Activated CD4-positive, alpha-beta T cell treated with anti-CD3 and anti-CD28 coated beads, Interleukin-2, amount 10 ng/mL, durations not matched to agents 24 days and 14 days (primary cell): Measurements from ENCODE around the gene CDC42EP3. TPM values are rescaled to one million over a fixed set of nuclear protein-coding genes. Genes with fewer than 3 reads are reported as not detected.

Source experiments
- DNase-seq: peaks from one replicate; pipeline ENCODE4 v3.0.0; 2022
- H3K27ac Mint-ChIP-seq: one replicate; pipeline ENCODE4 v1.8.0; 2022; ENCODE audit warnings: mild to moderate bottlenecking, mixed read lengths
- H3K27me3 Mint-ChIP-seq: one replicate; pipeline ENCODE4 v1.8.0; 2022; ENCODE audit warnings: mixed read lengths
- H3K36me3 Mint-ChIP-seq: one replicate; pipeline ENCODE4 v1.8.0; 2022; ENCODE audit warnings: low read depth, mild to moderate bottlenecking, mixed read lengths
- H3K4me1 Mint-ChIP-seq: one replicate; pipeline ENCODE4 v1.8.0; 2021; ENCODE audit warnings: mixed read lengths
- H3K4me3 Mint-ChIP-seq: one replicate; pipeline ENCODE4 v1.8.0; 2022; ENCODE audit warnings: mild to moderate bottlenecking, moderate library complexity, mixed read lengths
- H3K9me3 Mint-ChIP-seq: one replicate; pipeline ENCODE4 v1.8.0; 2021; ENCODE audit warnings: mixed read lengths
- intact Hi-C: fragments of 100-400 bp; cut with micrococcal nuclease; formaldehyde crosslinking; loops from one replicate; pipeline ENCODE4 v1.15.1; 2023
- total RNA-seq: library from RNA; stranded (reverse); gene quantifications from 2 replicates; pipeline ENCODE4 v1.2.3, GENCODE V29; 2022

Gene CDC42EP3
- 10.9 and 12.8 TPM in 2 replicates for total RNA-seq

GRCh38 chr2:37671009-37671815 is at the start of gene CDC42EP3:
Gene CDC42EP3, minus strand, starts transcription at chr2:37671642. Its CDS starts 25,055 bp downstream, at chr2:37646587.
- peak within 1 kb of the TSS; percentile 88 for H3K4me3 Mint-ChIP-seq
- no peaks in the 10 kb centered on the region for H3K9me3 Mint-ChIP-seq
- peaks cover 5% of the 10 kb centered on the region for H3K27me3 Mint-ChIP-seq
- peak within 1 kb of the TSS; percentile 84 for H3K27ac Mint-ChIP-seq
- peaks cover 34% of the 10 kb centered on the region for H3K4me1 Mint-ChIP-seq
- peak; percentile 91 for DNase-seq
- H3K36me3 Mint-ChIP-seq = peaks cover 5% of the 10 kb centered on the region
- intact Hi-C loops = loop anchor here (5.0 kb wide), 2 partner anchors 41 to 201 kb away; no protein-coding TSS in a partner anchor

GRCh38 chr2:37721201-37721560 is 49.7 kb upstream of the CDC42EP3 start:
- Mint-ChIP-seq H3K9me3 (peaks cover 19% of the 10 kb centered on the region), H3K36me3 (no peaks in the 10 kb centered on the region), H3K4me1 (no peaks in the 10 kb centered on the region), H3K27ac (no peak overlapping the region), H3K4me3 (no peak overlapping the region), H3K27me3 (peaks cover 9% of the 10 kb centered on the region)
- no peak for DNase-seq
- intact Hi-C loops = no loop called here

GRCh38 chr2:37720533-37721200 is 49.2 kb upstream of the CDC42EP3 start:
- Mint-ChIP-seq H3K9me3 (peaks cover 18% of the 10 kb centered on the region), H3K36me3 (peaks cover 1% of the 10 kb centered on the region), H3K4me3 (no peak overlapping the region), H3K4me1 (no peaks in the 10 kb centered on the region), H3K27ac (no peak overlapping the region), H3K27me3 (peaks cover 9% of the 10 kb centered on the region)
- intact Hi-C loops = no loop called here
- DNase-seq = no peak

- Mint-ChIP-seq H3K36me3 (peaks cover 7% of the 10 kb centered on the region), H3K4me1 (peaks cover 2% of the 10 kb centered on the region), H3K27me3 (peaks cover 8% of the 10 kb centered on the region), H3K9me3 (peaks cover 17% of the 10 kb centered on the region), H3K27ac (no peak overlapping the region), H3K4me3 (no peak overlapping the region)
- DNase-seq = no peak
- intact Hi-C loops = loop anchor here (10.0 kb wide), 1 partner anchor 156 kb away; no protein-coding TSS in a partner anchor
Observed at GRCh38 chr2:37718515-37719161, 47.2 kb upstream of the CDC42EP3 start.

GRCh38 chr2:37713258-37713700 is 41.8 kb upstream of the CDC42EP3 start:
- Mint-ChIP-seq H3K4me3 (peak overlapping the region; percentile 23), H3K9me3 (peaks cover 12% of the 10 kb centered on the region), H3K27me3 (peaks cover 8% of the 10 kb centered on the region), H3K4me1 (peaks cover 32% of the 10 kb centered on the region), H3K36me3 (peaks cover 9% of the 10 kb centered on the region), H3K27ac (peak overlapping the region; percentile 29)
- intact Hi-C loops = loop anchor here (1.0 to 10.0 kb wide), 4 partner anchors 29 to 162 kb away; partner anchors contain the start of gene CDC42EP3
- peak; percentile 74 for DNase-seq

GRCh38 chr2:37711831-37712230 is 40.4 kb upstream of the CDC42EP3 start:
- Mint-ChIP-seq H3K27me3 (peaks cover 2% of the 10 kb centered on the region), H3K4me1 (peaks cover 40% of the 10 kb centered on the region), H3K4me3 (peak overlapping the region; percentile 1), H3K9me3 (peaks cover 5% of the 10 kb centered on the region), H3K36me3 (peaks cover 9% of the 10 kb centered on the region), H3K27ac (no peak overlapping the region)
- intact Hi-C loops = loop anchor here (5.0 to 10.0 kb wide), 3 partner anchors 40 to 163 kb away; partner anchors contain the start of gene CDC42EP3
- no peak for DNase-seq

GRCh38 chr2:37711308-37711731 is 39.9 kb upstream of the CDC42EP3 start:
- H3K4me3 Mint-ChIP-seq = peak overlapping the region; percentile 1
- intact Hi-C loops = loop anchor here (5.0 to 10.0 kb wide), 3 partner anchors 39 to 163 kb away; partner anchors contain the start of gene CDC42EP3
- H3K4me1 Mint-ChIP-seq = peaks cover 43% of the 10 kb centered on the region
- H3K27me3 Mint-ChIP-seq = peaks cover under 1% of the 10 kb centered on the region
- peaks cover 3% of the 10 kb centered on the region for H3K9me3 Mint-ChIP-seq
- peak; percentile 83 for DNase-seq
- H3K36me3 Mint-ChIP-seq = peaks cover 9% of the 10 kb centered on the region
- peak overlapping the region; percentile 14 for H3K27ac Mint-ChIP-seq

- H3K9me3 Mint-ChIP-seq = peaks cover 8% of the 10 kb centered on the region
- no peak overlapping the region for H3K4me3 Mint-ChIP-seq
- intact Hi-C loops = no loop called here
- DNase-seq = no peak
- H3K4me1 Mint-ChIP-seq = peaks cover 47% of the 10 kb centered on the region
- no peak overlapping the region for H3K27ac Mint-ChIP-seq
- H3K27me3 Mint-ChIP-seq = peaks cover under 1% of the 10 kb centered on the region
- H3K36me3 Mint-ChIP-seq = peaks cover 3% of the 10 kb centered on the region
Observed at GRCh38 chr2:37709111-37709510, 37.7 kb upstream of the CDC42EP3 start.

- DNase-seq = no peak
- no peak overlapping the region for H3K27ac Mint-ChIP-seq
- H3K4me3 Mint-ChIP-seq = no peak overlapping the region
- no peaks in the 10 kb centered on the region for H3K36me3 Mint-ChIP-seq
- peaks cover 42% of the 10 kb centered on the region for H3K4me1 Mint-ChIP-seq
- peaks cover 14% of the 10 kb centered on the region for H3K9me3 Mint-ChIP-seq
- intact Hi-C loops = no loop called here
- peaks cover 2% of the 10 kb centered on the region for H3K27me3 Mint-ChIP-seq
Observed at GRCh38 chr2:37708146-37708545, 36.7 kb upstream of the CDC42EP3 start.

GRCh38 chr2:37707393-37707792 is 36.0 kb upstream of the CDC42EP3 start:
- intact Hi-C loops = no loop called here

GRCh38 chr2:37706334-37707183 is 35.1 kb upstream of the CDC42EP3 start:
- peaks cover 24% of the 10 kb centered on the region for H3K9me3 Mint-ChIP-seq

More at GRCh38 chr2:37707393-37707792, 36.0 kb upstream of the CDC42EP3 start:
- peaks cover 2% of the 10 kb centered on the region for H3K27me3 Mint-ChIP-seq
- H3K4me1 Mint-ChIP-seq = peaks cover 38% of the 10 kb centered on the region
- H3K4me3 Mint-ChIP-seq = no peak overlapping the region
- peaks cover 16% of the 10 kb centered on the region for H3K9me3 Mint-ChIP-seq
- H3K36me3 Mint-ChIP-seq = no peaks in the 10 kb centered on the region
- DNase-seq = no peak
- no peak overlapping the region for H3K27ac Mint-ChIP-seq

GRCh38 chr2:37705191-37705590 is 33.7 kb upstream of the CDC42EP3 start:
- Mint-ChIP-seq H3K9me3 (peaks cover 31% of the 10 kb centered on the region), H3K36me3 (peaks cover 2% of the 10 kb centered on the region), H3K27ac (no peak overlapping the region), H3K4me3 (no peak overlapping the region), H3K4me1 (peaks cover 19% of the 10 kb centered on the region), H3K27me3 (peaks cover 6% of the 10 kb centered on the region)
- no peak for DNase-seq
- intact Hi-C loops = no loop called here

More at GRCh38 chr2:37706334-37707183, 35.1 kb upstream of the CDC42EP3 start:
- Mint-ChIP-seq H3K4me1 (peaks cover 33% of the 10 kb centered on the region), H3K27me3 (peaks cover 4% of the 10 kb centered on the region), H3K36me3 (peaks cover 2% of the 10 kb centered on the region), H3K27ac (no peak overlapping the region), H3K4me3 (no peak overlapping the region)
- no peak for DNase-seq
- intact Hi-C loops = no loop called here
